Naive thymus-derived CD4-positive, alpha-beta T cell (primary cell): ENCODE results near the gene MAP4K5. TPM values are rescaled to one million over a fixed set of nuclear protein-coding genes. Genes with fewer than 3 reads are reported as not detected.

Experiments used
- ATAC-seq: fragments of 150-1000 bp; cut with Tn5 transposase; 2 replicates; pipeline ENCODE4 v1.10.0; 2021; ENCODE audit warnings: mild to moderate bottlenecking, moderate library complexity
- CTCF ChIA-PET: fragments of 350-600 bp; sonication (Branson Sonifier 250); formaldehyde crosslinking; loops from one replicate; lab custom pipeline; 2021; ENCODE audit warnings: antibody characterized with exemption; lab: Charles Lee
- POLR2A ChIA-PET: fragments of 350-600 bp; sonication (Branson Sonifier 250); formaldehyde crosslinking; loops from one replicate; lab custom pipeline; 2021; ENCODE audit warnings: antibody characterized with exemption, inconsistent platforms; lab: Charles Lee
- DNase-seq, 9 donors: peaks; one replicate each; pipeline versions ENCODE4 v3.0.0 to v3.0.0-alpha.2; 2020 to 2022; ENCODE audit warnings: mixed read lengths in 1 of 9
- H3K27ac ChIP-seq: one replicate; pipeline ENCODE4 v1.7.0; 2013; ENCODE audit warnings: mild to moderate bottlenecking, low read depth, low read length, moderate library complexity
- H3K27me3 ChIP-seq, 2 donors: one replicate each; pipeline ENCODE4 v1.7.0; 2013; ENCODE audit warnings: low read length in 2 of 2, mild to moderate bottlenecking in 2 of 2, moderate library complexity in 2 of 2; ENCODE audit not compliant: control insufficient read depth in 2 of 2, insufficient read depth in 2 of 2
- H3K36me3 ChIP-seq, 3 experiments: 1 replicate in 2 of 3; 2 replicates in 1 of 3; pipeline ENCODE4 v1.7.0; 2013; ENCODE audit warnings: low read length in 3 of 3, mild to moderate bottlenecking in 3 of 3, moderate library complexity in 1 of 3; ENCODE audit not compliant: insufficient read depth in 3 of 3, control insufficient read depth in 2 of 3
- H3K4me1 ChIP-seq, 2 donors: one replicate each; pipeline ENCODE4 v1.7.0; 2013; ENCODE audit warnings: low read length in 2 of 2, mild to moderate bottlenecking in 2 of 2, moderate library complexity in 1 of 2; ENCODE audit not compliant: control insufficient read depth in 2 of 2, insufficient read depth in 2 of 2
- H3K4me3 ChIP-seq: 2 replicates; pipeline ENCODE4 v1.7.0; 2013; ENCODE audit warnings: mild to moderate bottlenecking, low read length
- H3K9me3 ChIP-seq, 3 experiments: 1 replicate in 2 of 3; 2 replicates in 1 of 3; pipeline ENCODE4 v1.7.0; 2013; ENCODE audit warnings: low read length in 3 of 3; ENCODE audit not compliant: control insufficient read depth in 2 of 3
- H3K27ac Mint-ChIP-seq, 9 donors: one replicate each; pipeline ENCODE4 v1.8.0; 2020 to 2022; ENCODE audit warnings: mixed read lengths in 9 of 9, mild to moderate bottlenecking in 8 of 9, moderate library complexity in 5 of 9, inconsistent platforms in 2 of 9
- H3K27me3 Mint-ChIP-seq, 5 donors: one replicate each; pipeline ENCODE4 v1.8.0; 2021 to 2022; ENCODE audit warnings: mixed read lengths in 5 of 5, mild to moderate bottlenecking in 1 of 5
- H3K36me3 Mint-ChIP-seq, 5 donors: one replicate each; pipeline ENCODE4 v1.8.0; 2020 to 2022; ENCODE audit warnings: mixed read lengths in 5 of 5, mild to moderate bottlenecking in 3 of 5, inconsistent platforms in 1 of 5
- H3K4me1 Mint-ChIP-seq, 7 donors: one replicate each; pipeline ENCODE4 v1.8.0; 2020 to 2022; ENCODE audit warnings: mixed read lengths in 7 of 7, mild to moderate bottlenecking in 3 of 7, inconsistent platforms in 1 of 7
- H3K4me3 Mint-ChIP-seq, 10 donors: one replicate each; pipeline ENCODE4 v1.8.0; 2020 to 2022; ENCODE audit warnings: mild to moderate bottlenecking in 10 of 10, mixed read lengths in 10 of 10, moderate library complexity in 6 of 10, inconsistent platforms in 2 of 10
- H3K9me3 Mint-ChIP-seq, 11 donors: one replicate each; pipeline ENCODE4 v1.8.0; 2020 to 2022; ENCODE audit warnings: mixed read lengths in 11 of 11, mild to moderate bottlenecking in 4 of 11, inconsistent platforms in 1 of 11, moderate library complexity in 1 of 11
- intact Hi-C, 2 donors: fragments of 100-400 bp; cut with micrococcal nuclease; formaldehyde crosslinking; loops; one replicate each; pipeline ENCODE4 v1.15.1; 2023
- polyA plus RNA-seq, 2 donors: library from polyadenylated mRNA; unstranded; fragments of 300-500 nt; fragmentation: Illumina TruSeq; gene quantifications; one replicate each; pipeline ENCODE4 v1.2.3, GENCODE V29; 2021
- total RNA-seq, 6 experiments: library from RNA in 5 of 6; stranded (reverse) in 5 of 6; gene quantifications; 1 replicate in 5 of 6; 2 replicates in 1 of 6; pipeline ENCODE4 v1.2.3 and lab custom pipeline; 2021 to 2026

Gene MAP4K5
- total and polyA plus RNA-seq, 7 experiments from 2014 or later: 15.4 to 47.5 (median 32.5) TPM

GRCh38 chr14:50453869-50454268, 78.5 kb downstream of the MAP4K5 start:
- Mint-ChIP-seq H3K27ac (no peak overlapping the region), H3K27me3 (no peaks in the 10 kb centered on the region), H3K4me1 (no peaks in the 10 kb centered on the region), H3K9me3 (peaks cover 0 to 12% (median 0%) of the 10 kb centered on the region in 11 donors), H3K4me3 (no peak overlapping the region), H3K36me3 (peaks cover 19 to 58% (median 54%) of the 10 kb centered on the region in 5 donors)
- H3K4me3 ChIP-seq: no peak overlapping the region
- H3K27ac ChIP-seq: no peak overlapping the region
- H3K9me3 ChIP-seq: no peaks in the 10 kb centered on the region
- DNase-seq: no peak
- H3K4me1 ChIP-seq: no peaks in the 10 kb centered on the region
- CTCF ChIA-PET: interaction anchor here (0.6 kb wide), 1 partner anchor 260 kb away, joined by 3 read pairs; no protein-coding TSS in a partner anchor
- intact Hi-C loops: no loop called here
- POLR2A ChIA-PET: no interaction called here
- ATAC-seq: no peak
- H3K36me3 ChIP-seq: peaks cover 0 to 41% (median 0%) of the 10 kb centered on the region in 3 experiments
- H3K27me3 ChIP-seq: no peaks in the 10 kb centered on the region

- peaks cover 0 to 40% (median 0%) of the 10 kb centered on the region in 3 experiments for H3K36me3 ChIP-seq
- no peak overlapping the region for H3K27ac ChIP-seq
- no peaks in the 10 kb centered on the region for H3K4me1 ChIP-seq
- peaks cover 19 to 61% (median 56%) of the 10 kb centered on the region in 5 donors for H3K36me3 Mint-ChIP-seq
- POLR2A ChIA-PET: no interaction called here
- DNase-seq: no peak
- H3K4me1 Mint-ChIP-seq: no peaks in the 10 kb centered on the region
- H3K4me3 ChIP-seq: no peak overlapping the region
- no peak overlapping the region for H3K27ac Mint-ChIP-seq
- peaks cover 0 to 12% (median 0%) of the 10 kb centered on the region in 11 donors for H3K9me3 Mint-ChIP-seq
- intact Hi-C loops: no loop called here
- H3K27me3 Mint-ChIP-seq: no peaks in the 10 kb centered on the region
- ATAC-seq: no peak
- CTCF ChIA-PET: interaction anchor here (0.5 to 0.7 kb wide), 2 partner anchors 11 to 119 kb away, joined by 3 read pairs; no protein-coding TSS in a partner anchor
- H3K9me3 ChIP-seq: no peaks in the 10 kb centered on the region
- no peak overlapping the region for H3K4me3 Mint-ChIP-seq
- no peaks in the 10 kb centered on the region for H3K27me3 ChIP-seq
Observed at GRCh38 chr14:50452979-50453705, 79.2 kb downstream of the MAP4K5 start.

- Histone ChIP-seq H3K27me3 (no peaks in the 10 kb centered on the region), H3K9me3 (no peaks in the 10 kb centered on the region), H3K4me3 (no peak overlapping the region), H3K36me3 (peaks cover 0 to 31% (median 0%) of the 10 kb centered on the region in 3 experiments), H3K4me1 (no peaks in the 10 kb centered on the region), H3K27ac (no peak overlapping the region)
- Mint-ChIP-seq H3K36me3 (peaks cover 19 to 66% (median 56%) of the 10 kb centered on the region in 5 donors), H3K4me3 (no peak overlapping the region), H3K27ac (no peak overlapping the region), H3K9me3 (peaks cover 0 to 12% (median 0%) of the 10 kb centered on the region in 11 donors), H3K4me1 (no peaks in the 10 kb centered on the region), H3K27me3 (no peaks in the 10 kb centered on the region)
- intact Hi-C loops: no loop called here
- ChIA-PET POLR2A (interaction anchor here (0.6 kb wide), 1 partner anchor 394 kb away, joined by 6 read pairs; no protein-coding TSS in a partner anchor), CTCF (interaction anchor here (0.5 kb wide), 1 partner anchor 10 kb away, joined by 3 read pairs; no protein-coding TSS in a partner anchor)
- ATAC-seq: no peak
- no peak for DNase-seq
Observed at GRCh38 chr14:50452296-50452695, 80.1 kb downstream of the MAP4K5 start.

GRCh38 chr14:50451854-50452253, 80.5 kb downstream of the MAP4K5 start:
- ATAC-seq (no peak), DNase-seq (no peak)
- no peaks in the 10 kb centered on the region for H3K9me3 ChIP-seq
- intact Hi-C loops: no loop called here
- Mint-ChIP-seq H3K36me3 (peaks cover 19 to 68% (median 56%) of the 10 kb centered on the region in 5 donors), H3K4me3 (no peak overlapping the region), H3K27me3 (no peaks in the 10 kb centered on the region), H3K9me3 (peaks cover 0 to 12% (median 0%) of the 10 kb centered on the region in 11 donors), H3K4me1 (no peaks in the 10 kb centered on the region), H3K27ac (no peak overlapping the region)
- H3K4me1 ChIP-seq: no peaks in the 10 kb centered on the region
- POLR2A ChIA-PET: no interaction called here
- no peak overlapping the region for H3K4me3 ChIP-seq
- H3K36me3 ChIP-seq: peaks cover 0 to 28% (median 0%) of the 10 kb centered on the region in 3 experiments
- CTCF ChIA-PET: interaction anchor here (2.0 kb wide), 1 partner anchor 131 kb away, joined by 6 read pairs; no protein-coding TSS in a partner anchor
- H3K27me3 ChIP-seq: no peaks in the 10 kb centered on the region
- H3K27ac ChIP-seq: no peak overlapping the region

GRCh38 chr14:50447461-50447860, 84.9 kb downstream of the MAP4K5 start:
- H3K27me3 ChIP-seq: no peaks in the 10 kb centered on the region
- H3K4me1 Mint-ChIP-seq: no peaks in the 10 kb centered on the region
- peaks cover 0 to 12% (median 0%) of the 10 kb centered on the region in 11 donors for H3K9me3 Mint-ChIP-seq
- H3K36me3 Mint-ChIP-seq: peaks cover 11 to 53% (median 33%) of the 10 kb centered on the region in 5 donors
- DNase-seq (no peak), ATAC-seq (no peak)
- no peak overlapping the region for H3K27ac Mint-ChIP-seq
- intact Hi-C loops: no loop called here
- H3K4me3 Mint-ChIP-seq: no peak overlapping the region
- H3K4me3 ChIP-seq: no peak overlapping the region
- CTCF ChIA-PET: no interaction called here
- POLR2A ChIA-PET: no interaction called here
- H3K36me3 ChIP-seq: peaks cover 0 to 44% (median 0%) of the 10 kb centered on the region in 3 experiments
- no peaks in the 10 kb centered on the region for H3K9me3 ChIP-seq
- H3K27me3 Mint-ChIP-seq: no peaks in the 10 kb centered on the region
- no peaks in the 10 kb centered on the region for H3K4me1 ChIP-seq
- no peak overlapping the region for H3K27ac ChIP-seq

GRCh38 chr14:50434528-50434927, 97.8 kb downstream of the MAP4K5 start:
- no peak overlapping the region for H3K27ac ChIP-seq
- H3K4me1 ChIP-seq: no peaks in the 10 kb centered on the region
- no peak for DNase-seq
- H3K4me3 ChIP-seq: no peak overlapping the region
- Mint-ChIP-seq H3K4me3 (no peak overlapping the region), H3K9me3 (peaks cover 0 to 9% (median 3%) of the 10 kb centered on the region in 11 donors), H3K36me3 (peaks cover 18 to 63% (median 48%) of the 10 kb centered on the region in 5 donors), H3K27ac (no peak overlapping the region), H3K27me3 (no peaks in the 10 kb centered on the region), H3K4me1 (no peaks in the 10 kb centered on the region)
- H3K9me3 ChIP-seq: no peaks in the 10 kb centered on the region
- POLR2A ChIA-PET: no interaction called here
- no peaks in the 10 kb centered on the region for H3K27me3 ChIP-seq
- intact Hi-C loops: no loop called here
- H3K36me3 ChIP-seq: peaks cover 0 to 28% (median 0%) of the 10 kb centered on the region in 3 experiments
- no peak for ATAC-seq
- CTCF ChIA-PET: interaction anchor here (0.8 kb wide), 1 partner anchor 424 kb away, joined by 3 read pairs; no protein-coding TSS in a partner anchor
